B cell (primary cell): ENCODE data around the gene CNIH4. TPM values are rescaled to one million over a fixed set of nuclear protein-coding genes. Genes with fewer than 3 reads are reported as not detected.

Experiments
- ATAC-seq: fragments of 200-7000 bp; cut with Tn5 transposase; one replicate; pipeline ENCODE4 v1.10.0; 2021; ENCODE audit warnings: low read depth, mild to moderate bottlenecking, moderate number of reproducible peaks, moderate library complexity
- CTCF ChIA-PET: fragments of 350-600 bp; sonication (Branson Sonifier 250); formaldehyde crosslinking; loops from one replicate; lab custom pipeline; 2021; ENCODE audit warnings: antibody characterized with exemption, inconsistent platforms; lab: Charles Lee
- POLR2A ChIA-PET: fragments of 350-600 bp; sonication (Branson Sonifier 250); formaldehyde crosslinking; loops from one replicate; lab custom pipeline; 2021; ENCODE audit warnings: antibody characterized with exemption; lab: Charles Lee
- DNase-seq: peaks from one replicate; pipeline ENCODE4 v3.0.0; 2013
- H2AFZ ChIP-seq: 2 replicates; pipeline ENCODE4 v1.6.1; 2012; ENCODE audit warnings: mild to moderate bottlenecking, low read depth, low read length; ENCODE audit not compliant: insufficient read depth, poor library complexity, severe bottlenecking
- H3K27ac ChIP-seq, 2 donors: 1 replicate in 1 of 2; 2 replicates in 1 of 2; pipeline ENCODE4 v1.5.1; 2012 to 2013; ENCODE audit warnings: low read length in 2 of 2, mild to moderate bottlenecking in 2 of 2, moderate library complexity in 1 of 2
- H3K27me3 ChIP-seq, 4 experiments: fragments of 200-600 bp in 1 of 4; sonication (generic) in 1 of 4; replicated peaks in 1 of 4; 1 replicate in 2 of 4; 2 replicates in 2 of 4; pipeline versions ENCODE4 v1.6.1 to v1.7.0; 2013 to 2016; ENCODE audit warnings: low read length in 3 of 4, mild to moderate bottlenecking in 2 of 4, mixed read lengths in 1 of 4, moderate library complexity in 1 of 4; ENCODE audit not compliant: insufficient read depth in 4 of 4, control insufficient read depth in 3 of 4; ENCODE audit errors: control extremely low read depth in 1 of 4
- H3K36me3 ChIP-seq, 2 experiments: replicated peaks in 1 of 2; 1 replicate in 1 of 2; 2 replicates in 1 of 2; pipeline versions ENCODE4 v1.6.1 to v1.7.1; 2013; ENCODE audit warnings: low read length in 1 of 2; ENCODE audit not compliant: insufficient read depth in 2 of 2, control insufficient read depth in 1 of 2; ENCODE audit errors: control extremely low read depth in 1 of 2, extremely low read depth in 1 of 2
- H3K4me1 ChIP-seq, 2 donors: fragments of 200-600 bp in 1 of 2; sonication (generic) in 1 of 2; 1 replicate in 1 of 2; 2 replicates in 1 of 2; pipeline versions ENCODE4 v1.5.1 to v1.6.1; 2013 to 2017; ENCODE audit warnings: low read length in 2 of 2; ENCODE audit not compliant: control insufficient read depth in 2 of 2, insufficient read depth in 2 of 2
- H3K4me2 ChIP-seq: replicated peaks from 2 replicates; pipeline ENCODE3; 2012; ENCODE audit warnings: mild to moderate bottlenecking, low read depth, low read length; ENCODE audit not compliant: poor library complexity, severe bottlenecking
- H3K4me3 ChIP-seq, 5 experiments: fragments of 200-600 bp in 1 of 5; sonication (generic) in 1 of 5; 1 replicate in 3 of 5; 2 replicates in 2 of 5; pipeline versions ENCODE4 v1.5.1 to v1.7.0; 2011 to 2016; ENCODE audit warnings: low read length in 4 of 5, mild to moderate bottlenecking in 4 of 5, low read depth in 2 of 5, control low read depth in 1 of 5, moderate library complexity in 1 of 5; ENCODE audit not compliant: insufficient read depth in 1 of 5; ENCODE audit errors: control extremely low read depth in 1 of 5, extremely low read depth in 1 of 5
- H3K79me2 ChIP-seq: fragments of 200-600 bp; sonication (generic); one replicate; pipeline ENCODE4 v1.6.0; 2016; ENCODE audit warnings: low read length; ENCODE audit not compliant: control insufficient read depth, insufficient read depth
- H3K9ac ChIP-seq: fragments of 200-600 bp; sonication (generic); 2 replicates; pipeline ENCODE4 v1.6.1; 2017; ENCODE audit warnings: mild to moderate bottlenecking, low read length, moderate library complexity
- H3K9me3 ChIP-seq, 3 donors: one replicate each; pipeline versions ENCODE4 v1.6.1 to v1.7.1; 2013; ENCODE audit warnings: low read length in 2 of 3; ENCODE audit not compliant: control insufficient read depth in 2 of 3, insufficient read depth in 1 of 3; ENCODE audit errors: control extremely low read depth in 1 of 3
- H4K20me1 ChIP-seq: 2 replicates; pipeline ENCODE4 v1.6.0; 2012; ENCODE audit warnings: mild to moderate bottlenecking, low read length; ENCODE audit not compliant: insufficient read depth, control insufficient read depth, poor library complexity, severe bottlenecking
- H3K27ac Mint-ChIP-seq: one replicate; pipeline ENCODE4 v1.8.0; 2021; ENCODE audit warnings: mixed read lengths
- H3K27me3 Mint-ChIP-seq: one replicate; pipeline ENCODE4 v1.8.0; 2021; ENCODE audit warnings: mixed read lengths
- H3K4me1 Mint-ChIP-seq: one replicate; pipeline ENCODE4 v1.8.0; 2021; ENCODE audit warnings: mixed read lengths
- H3K4me3 Mint-ChIP-seq: one replicate; pipeline ENCODE4 v1.8.0; 2021; ENCODE audit warnings: mixed read lengths
- H3K9me3 Mint-ChIP-seq: one replicate; pipeline ENCODE4 v1.8.0; 2022; ENCODE audit warnings: mixed read lengths; ENCODE audit not compliant: insufficient read depth
- EZH2 ChIP-seq: IDR thresholded peaks from 2 replicates; pipeline ENCODE4 v1.6.1; 2012; ENCODE audit warnings: borderline replicate concordance, low read depth, mild to moderate bottlenecking, moderate library complexity, low read length; ENCODE audit not compliant: insufficient read depth, poor library complexity, severe bottlenecking
- WGBS: methylation state at CpG from one replicate; pipeline ENCODE4 v1.1.5; 2013; ENCODE audit warnings: missing lambda C conversion rate; ENCODE audit not compliant: insufficient coverage; 5-methylcytosine and 5-hydroxymethylcytosine counted together
- intact Hi-C: fragments of 100-400 bp; cut with micrococcal nuclease; formaldehyde crosslinking; loops from one replicate; pipeline ENCODE4 v1.10.0; 2022
- polyA plus RNA-seq: library from polyadenylated mRNA; depleted of rRNA; stranded (reverse); fragments of >200 nt; gene quantifications from 2 replicates; pipeline ENCODE4 v1.2.3, GENCODE V29; 2012
- total RNA-seq, 2 donors: library from RNA; stranded (reverse); fragments of 120-200 nt in 1 of 2; gene quantifications; 1 replicate in 1 of 2; 2 replicates in 1 of 2; pipeline versions ENCODE4 v1.2.3 to v1.2.4, GENCODE V29; 2013 to 2022
- TF ChIP-seq, protein P1 (sequence below): fragments of 200-600 bp; IDR thresholded peaks from one replicate; pipeline ENCODE4 v1.8.0; 2022; ENCODE audit warnings: antibody characterized with exemption, mild to moderate bottlenecking

The CNIH4 gene
- total and polyA plus RNA-seq, 2 donors (not counting 1 experiment from before 2014, with no cell fraction given) = 13.3 to 27.2 TPM

DNA sequence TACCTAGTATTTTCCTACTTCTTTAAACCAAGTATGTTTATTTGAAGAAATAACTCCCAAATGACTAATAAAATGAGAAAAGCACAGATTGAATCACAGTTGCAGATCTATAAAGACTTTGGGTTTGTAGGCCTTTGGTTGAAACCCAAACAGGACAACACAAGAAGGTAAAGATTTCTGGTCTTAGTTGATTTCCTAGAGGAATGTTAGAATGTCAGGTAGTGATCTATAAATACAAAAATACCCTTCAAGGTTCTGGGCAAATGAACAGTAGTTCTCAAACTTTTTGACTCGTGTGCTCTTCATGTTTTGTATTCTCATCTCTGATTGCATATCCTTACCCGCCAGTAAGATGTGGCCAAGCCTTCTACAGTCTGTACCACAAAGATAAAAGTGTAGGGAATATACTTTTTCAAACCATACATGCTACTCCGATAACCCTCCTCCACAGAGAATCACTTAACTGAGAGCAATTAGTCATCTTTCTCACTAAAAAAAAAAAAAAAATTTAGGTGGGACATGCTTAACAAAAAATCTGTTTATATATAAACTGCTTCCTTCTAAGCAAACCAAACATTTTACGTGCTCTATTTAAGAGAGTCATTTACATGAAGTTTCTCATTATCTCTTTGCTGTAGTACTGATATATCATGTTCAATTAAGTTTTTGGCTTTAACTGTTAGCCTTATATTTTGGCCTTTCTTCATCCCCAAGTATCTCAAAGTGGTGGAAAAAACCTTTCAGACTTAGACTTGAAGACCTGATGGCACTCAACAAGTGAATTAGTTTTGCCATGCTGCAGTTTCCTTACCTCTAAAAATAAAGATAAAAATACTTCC lies 36.0 kb downstream of the CNIH4 start:
- DNase-seq (no peak), ATAC-seq (no peak)
- Mint-ChIP-seq H3K27ac (no peak overlapping the region), H3K9me3 (no peaks in the 10 kb centered on the region), H3K27me3 (no peaks in the 10 kb centered on the region), H3K4me3 (no peak overlapping the region), H3K4me1 (no peaks in the 10 kb centered on the region)
- POLR2A ChIA-PET = no interaction called here
- no peaks in the 10 kb centered on the region for H3K27me3 ChIP-seq
- H3K4me2 ChIP-seq = no peak overlapping the region
- H3K36me3 ChIP-seq = peaks cover 8 to 88% of the 10 kb centered on the region in 2 experiments
- H3K79me2 ChIP-seq = no peaks in the 10 kb centered on the region
- intact Hi-C loops = no loop called here
- no peak overlapping the region for H2AFZ ChIP-seq
- H3K27ac ChIP-seq = no peak overlapping the region
- H3K4me1 ChIP-seq = no peaks in the 10 kb centered on the region
- no peaks in the 10 kb centered on the region for H4K20me1 ChIP-seq
- no CpG with 5 or more reads among the region's 4 CpGs for WGBS
- no peaks in the 10 kb centered on the region for H3K9me3 ChIP-seq
- CTCF ChIA-PET = no interaction called here
- TF ChIP-seq, protein P1, sequence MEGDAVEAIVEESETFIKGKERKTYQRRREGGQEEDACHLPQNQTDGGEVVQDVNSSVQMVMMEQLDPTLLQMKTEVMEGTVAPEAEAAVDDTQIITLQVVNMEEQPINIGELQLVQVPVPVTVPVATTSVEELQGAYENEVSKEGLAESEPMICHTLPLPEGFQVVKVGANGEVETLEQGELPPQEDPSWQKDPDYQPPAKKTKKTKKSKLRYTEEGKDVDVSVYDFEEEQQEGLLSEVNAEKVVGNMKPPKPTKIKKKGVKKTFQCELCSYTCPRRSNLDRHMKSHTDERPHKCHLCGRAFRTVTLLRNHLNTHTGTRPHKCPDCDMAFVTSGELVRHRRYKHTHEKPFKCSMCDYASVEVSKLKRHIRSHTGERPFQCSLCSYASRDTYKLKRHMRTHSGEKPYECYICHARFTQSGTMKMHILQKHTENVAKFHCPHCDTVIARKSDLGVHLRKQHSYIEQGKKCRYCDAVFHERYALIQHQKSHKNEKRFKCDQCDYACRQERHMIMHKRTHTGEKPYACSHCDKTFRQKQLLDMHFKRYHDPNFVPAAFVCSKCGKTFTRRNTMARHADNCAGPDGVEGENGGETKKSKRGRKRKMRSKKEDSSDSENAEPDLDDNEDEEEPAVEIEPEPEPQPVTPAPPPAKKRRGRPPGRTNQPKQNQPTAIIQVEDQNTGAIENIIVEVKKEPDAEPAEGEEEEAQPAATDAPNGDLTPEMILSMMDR = no peak
- no peak for TF ChIP-seq EZH2
- H3K9ac ChIP-seq = no peak overlapping the region
- H3K4me3 ChIP-seq = no peak overlapping the region

DNA sequence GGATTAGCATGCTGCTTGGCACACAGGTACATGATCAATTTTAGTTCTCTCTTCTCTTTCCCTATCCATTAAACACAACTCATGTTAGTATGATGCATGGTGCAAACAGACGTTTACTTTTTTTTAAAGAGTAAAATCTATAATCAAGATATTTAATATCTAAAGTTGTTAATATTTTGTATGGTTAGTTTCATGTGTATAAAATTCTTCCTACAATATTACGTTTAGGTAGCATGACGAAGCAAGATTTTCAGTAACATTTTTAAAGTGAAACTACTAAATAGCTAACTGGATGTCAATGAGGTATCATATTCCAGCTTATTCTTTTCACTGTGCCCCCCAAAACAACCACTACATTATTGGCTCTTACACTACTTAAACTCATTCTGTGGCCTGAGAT lies 36.6 kb downstream of the CNIH4 start:
- no peak overlapping the region for H3K27ac ChIP-seq
- no peak for ATAC-seq
- H3K79me2 ChIP-seq = no peaks in the 10 kb centered on the region
- no CpG with 5 or more reads among the region's 3 CpGs for WGBS
- Mint-ChIP-seq H3K27me3 (no peaks in the 10 kb centered on the region), H3K27ac (no peak overlapping the region), H3K4me1 (no peaks in the 10 kb centered on the region), H3K9me3 (no peaks in the 10 kb centered on the region), H3K4me3 (no peak overlapping the region)
- no peak overlapping the region for H3K9ac ChIP-seq
- no peak overlapping the region for H3K4me3 ChIP-seq
- DNase-seq = no peak
- no peaks in the 10 kb centered on the region for H4K20me1 ChIP-seq
- no peak overlapping the region for H3K4me2 ChIP-seq
- ChIA-PET CTCF (no interaction called here), POLR2A (no interaction called here)
- no peaks in the 10 kb centered on the region for H3K27me3 ChIP-seq
- H3K36me3 ChIP-seq = peaks cover 8 to 89% of the 10 kb centered on the region in 2 experiments
- intact Hi-C loops = no loop called here
- no peak for TF ChIP-seq EZH2
- TF ChIP-seq, protein P1 = no peak
- H2AFZ ChIP-seq = no peak overlapping the region
- H3K4me1 ChIP-seq = no peaks in the 10 kb centered on the region
- H3K9me3 ChIP-seq = no peaks in the 10 kb centered on the region
